Spleen (tissue), 11 donors: ENCODE data around the gene KYNU. TPM values are rescaled to one million over a fixed set of nuclear protein-coding genes. Genes with fewer than 3 reads are reported as not detected.
"Not testable (repeated sequence)": the region's sequence is repeated elsewhere in the genome, so short reads cannot be mapped to it uniquely, and the experiment has no call there.

Source experiments
- DNase-seq: peaks from one replicate; pipeline ENCODE4 v3.0.0-alpha.2; 2020
- H3K27ac ChIP-seq, 8 donors: fragments of 200-600 bp; sonication (generic) in 7 of 8; 1 replicate in 4 of 8; 2 replicates in 4 of 8; pipeline versions ENCODE4 v1.5.0 to v1.8.0; 2016 to 2021; ENCODE audit warnings: inconsistent platforms in 4 of 8, mild to moderate bottlenecking in 4 of 8, moderate library complexity in 1 of 8
- H3K27me3 ChIP-seq, 7 donors: fragments of 200-600 bp; sonication (generic) in 6 of 7; replicated peaks in 1 of 7; 1 replicate in 4 of 7; 2 replicates in 3 of 7; pipeline versions ENCODE4 v1.5.0 to v1.8.0; 2016 to 2021; ENCODE audit warnings: inconsistent platforms in 3 of 7, mild to moderate bottlenecking in 1 of 7
- H3K36me3 ChIP-seq, 6 donors: fragments of 200-600 bp; sonication (generic) in 5 of 6; 1 replicate in 4 of 6; 2 replicates in 2 of 6; pipeline versions ENCODE4 v1.5.0 to v1.8.0; 2016 to 2021; ENCODE audit warnings: inconsistent platforms in 2 of 6
- H3K4me1 ChIP-seq, 6 donors: fragments of 200-600 bp; sonication (generic) in 5 of 6; 1 replicate in 3 of 6; 2 replicates in 3 of 6; pipeline versions ENCODE4 v1.5.0 to v1.8.0; 2016 to 2021; ENCODE audit warnings: inconsistent platforms in 3 of 6
- H3K4me3 ChIP-seq, 8 donors: fragments of 200-600 bp; sonication (generic) in 7 of 8; 1 replicate in 4 of 8; 2 replicates in 4 of 8; pipeline versions ENCODE4 v1.5.0 to v1.8.0; 2016 to 2021; ENCODE audit warnings: inconsistent platforms in 4 of 8, mild to moderate bottlenecking in 4 of 8, moderate library complexity in 2 of 8
- H3K9me3 ChIP-seq, 8 donors: fragments of 200-600 bp; sonication (generic) in 7 of 8; 1 replicate in 4 of 8; 2 replicates in 4 of 8; pipeline versions ENCODE4 v1.5.0 to v1.8.0; 2016 to 2021; ENCODE audit warnings: inconsistent platforms in 4 of 8
- CTCF ChIP-seq, 11 experiments: fragments of 200-600 bp in 7 of 11; fragments of 450-650 bp in 4 of 11; sonication (generic) in 4 of 11; IDR thresholded peaks in 8 of 11; conservative IDR thresholded peaks in 3 of 11; 1 replicate in 7 of 11; 2 replicates in 4 of 11; pipeline versions ENCODE4 v1.4.0 to v1.8.0; 2016 to 2021; ENCODE audit warnings: antibody characterized with exemption in 11 of 11, inconsistent platforms in 4 of 11, mild to moderate bottlenecking in 1 of 11
- POLR2A ChIP-seq, 3 donors: fragments of 450-650 bp; IDR thresholded peaks; one replicate each; pipeline ENCODE4 v1.5.1; 2017; ENCODE audit warnings: antibody characterized with exemption in 3 of 3, mild to moderate bottlenecking in 1 of 3
- POLR2AphosphoS5 ChIP-seq, 3 donors: sonication (generic); formaldehyde crosslinking; IDR thresholded peaks; one replicate each; pipeline ENCODE4 v1.5.1; 2017; ENCODE audit warnings: antibody characterized with exemption in 3 of 3
- WGBS, 5 donors: extraction: QIAGEN DNeasy Blood & Tissue Kit in 3 of 5; methylation state at CpG; one replicate each; pipeline versions ENCODE4 v1.1.5 to v1.1.7; 2013 to 2018; 5-methylcytosine and 5-hydroxymethylcytosine counted together
- intact Hi-C: fragments of 100-400 bp; cut with DNase I; formaldehyde crosslinking; loops from one replicate; pipeline ENCODE4 v1.15.0; 2023; ENCODE audit warnings: low total_unique reads
- polyA plus RNA-seq, 3 donors: library from polyadenylated mRNA; stranded (reverse); fragments of 200-250 nt; gene quantifications; one replicate each; pipeline ENCODE4 v1.2.1, GENCODE V29; 2013
- total RNA-seq, 7 donors: library from RNA; depleted of rRNA in 3 of 7; stranded (reverse); fragments of >200 nt in 3 of 7; fragmentation: NEBNext Ultra II Directional in 4 of 7; extraction: Animal tissue kit (Norgen Biotek cat#: 25700) in 4 of 7; gene quantifications; one replicate each; pipeline versions ENCODE4 v1.1.0 to v1.2.1, GENCODE V29; 2016 to 2021
- donor health status: healthy with polysubstance abuse.
- donor health status: DM: no; HTN: no; CAD: no; lungs with moderate emphysema.
- donor health status: DM: no; HTN: no; CAD: no.
- donor health status: Bipolar disorder and iron deficiency.
- donor health status: healthy.
- donor health status: DM: no; HTN: no; CAD: no.
- donor health status: DM: yes; HTN: yes; CAD: no.

The KYNU gene
- total and polyA plus RNA-seq, 10 donors = 11.1 to 38.4 (median 20.8) TPM

DNA sequence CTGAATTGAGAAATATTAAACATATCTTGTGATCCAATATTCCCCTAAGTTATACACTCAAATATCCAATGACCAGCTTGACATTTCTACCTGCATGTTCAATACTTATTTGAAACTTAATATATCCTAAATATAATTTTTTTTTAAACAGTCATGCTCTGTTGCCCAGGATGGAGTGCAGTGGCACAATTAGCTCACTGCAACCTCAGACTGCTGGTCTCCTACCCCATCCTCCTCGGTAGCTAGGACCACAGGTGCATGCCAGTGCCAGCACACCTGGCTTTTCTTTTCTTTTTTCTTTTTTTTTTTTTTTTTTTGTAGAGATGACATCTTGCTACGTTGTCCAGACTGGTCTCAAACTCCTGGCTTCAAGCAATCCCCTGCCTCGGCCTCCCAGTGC, 4.2 kb downstream of the KYNU start:
- TF ChIP-seq CTCF (IDR thresholded peaks at IDR 0.05 in 8 of 11, conservative IDR thresholded peaks at IDR 0.05 in 3 of 11) = no peak
- no peak for TF ChIP-seq POLR2A (IDR thresholded peaks at IDR 0.05)
- no peak for TF ChIP-seq POLR2AphosphoS5 (IDR thresholded peaks at IDR 0.05)
- DNase-seq = no peak
- 79 to 92% (median 87%) methylated on average over 3 of the region's 3 CpGs for WGBS, 5 donors
- no peak overlapping the region for H3K4me3 ChIP-seq
- H3K27ac ChIP-seq = no peak overlapping the region
- peaks cover 0 to 18% (median 0%) of the 10 kb centered on the region in 6 donors for H3K36me3 ChIP-seq
- no peaks in the 10 kb centered on the region for H3K27me3 ChIP-seq
- H3K9me3 ChIP-seq = no peaks in the 10 kb centered on the region
- H3K4me1 ChIP-seq = peaks cover 0 to 35% (median 4%) of the 10 kb centered on the region in 6 donors
- intact Hi-C loops = no loop called here

DNA sequence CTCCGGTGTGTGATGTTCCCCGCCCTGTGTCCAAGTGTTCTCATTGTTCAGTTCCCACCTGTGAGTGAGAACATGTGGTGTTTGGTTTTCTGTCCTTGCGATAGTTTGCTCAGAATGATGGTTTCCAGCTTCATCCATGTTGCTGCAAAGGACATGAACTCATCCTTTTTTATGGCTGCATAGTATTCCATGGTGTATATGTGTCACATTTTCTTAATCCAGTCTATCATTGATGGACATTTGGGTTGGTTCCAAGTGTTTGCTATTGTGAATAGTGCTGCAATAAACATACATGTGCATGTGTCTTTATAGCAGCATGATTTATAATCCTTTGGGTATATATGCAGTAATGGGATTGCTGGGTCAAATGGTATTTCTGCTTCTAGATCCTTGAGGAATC, 5.0 kb downstream of the KYNU start:
- peaks cover 0 to 27% (median 0%) of the 10 kb centered on the region in 6 donors for H3K36me3 ChIP-seq
- H3K27ac ChIP-seq, DNase-seq, H3K9me3 ChIP-seq, intact Hi-C loops, H3K4me3 ChIP-seq, H3K27me3 ChIP-seq: not testable (repeated sequence)
- peaks cover 0 to 28% (median 0%) of the 10 kb centered on the region in 6 donors for H3K4me1 ChIP-seq
- whole genome bisulfite sequencing, 5 donors = 94 to 100% (median 99%) methylated on average over 3 of the region's 3 CpGs

- no peak overlapping the region for H3K27ac ChIP-seq
- peaks cover 0 to 27% (median 0%) of the 10 kb centered on the region in 6 donors for H3K4me1 ChIP-seq
- DNase-seq = no peak
- peaks cover 0 to 35% (median 0%) of the 10 kb centered on the region in 6 donors for H3K36me3 ChIP-seq
- no peak overlapping the region for H3K4me3 ChIP-seq
- H3K27me3 ChIP-seq = no peaks in the 10 kb centered on the region
- TF ChIP-seq POLR2A (IDR thresholded peaks at IDR 0.05) (no peak), CTCF (IDR thresholded peaks at IDR 0.05 in 8 of 11, conservative IDR thresholded peaks at IDR 0.05 in 3 of 11) (no peak), POLR2AphosphoS5 (IDR thresholded peaks at IDR 0.05) (no peak)
- intact Hi-C loops = no loop called here
- H3K9me3 ChIP-seq = no peaks in the 10 kb centered on the region
Measured at GRCh38 chr2:142883526-142883925, 6.1 kb downstream of the KYNU start.

GRCh38 chr2:142885543-142885942, 8.1 kb downstream of the KYNU start:
- Histone ChIP-seq H3K4me3 (no peak overlapping the region), H3K36me3 (peaks cover 0 to 44% (median 0%) of the 10 kb centered on the region in 6 donors), H3K27ac (no peak overlapping the region), H3K27me3 (no peaks in the 10 kb centered on the region), H3K4me1 (peaks cover 0 to 7% (median under 1%) of the 10 kb centered on the region in 6 donors), H3K9me3 (no peaks in the 10 kb centered on the region)
- no peak for TF ChIP-seq CTCF (IDR thresholded peaks at IDR 0.05 in 8 of 11, conservative IDR thresholded peaks at IDR 0.05 in 3 of 11)
- no peak for TF ChIP-seq POLR2A (IDR thresholded peaks at IDR 0.05)
- no peak for TF ChIP-seq POLR2AphosphoS5 (IDR thresholded peaks at IDR 0.05)
- DNase-seq = no peak
- intact Hi-C loops = no loop called here

DNA sequence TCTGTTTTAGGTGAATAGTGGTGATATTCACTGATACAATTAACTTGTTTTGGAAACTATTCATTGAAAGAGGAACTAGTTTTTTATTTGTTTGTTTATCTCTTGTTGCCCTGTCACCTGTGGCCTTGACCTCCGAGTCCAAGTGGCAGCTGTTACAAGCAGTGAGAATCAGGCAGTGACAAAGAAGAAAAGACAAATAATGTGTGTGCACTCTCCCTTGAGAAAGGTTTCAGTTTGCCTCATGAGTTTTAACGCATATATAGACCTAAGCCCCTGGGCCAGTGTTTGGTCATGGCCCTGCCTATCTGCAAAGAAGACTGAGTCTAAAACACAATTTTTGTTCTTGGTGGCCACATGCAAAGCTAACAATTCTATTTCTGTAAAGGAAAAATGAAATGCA, 15.3 kb downstream of the KYNU start:
- H3K36me3 ChIP-seq = peaks cover 0 to 22% (median 0%) of the 10 kb centered on the region in 6 donors
- H3K27ac ChIP-seq = no peak overlapping the region
- H3K4me3 ChIP-seq = no peak overlapping the region
- H3K4me1 ChIP-seq = peaks cover 0 to 4% (median 0%) of the 10 kb centered on the region in 6 donors
- WGBS, 5 donors = 62 to 82% (median 68%) methylated on average over 2 of the region's 2 CpGs
- intact Hi-C loops = no loop called here
- no peak for DNase-seq
- H3K9me3 ChIP-seq = no peaks in the 10 kb centered on the region
- no peak for TF ChIP-seq CTCF (IDR thresholded peaks at IDR 0.05 in 8 of 11, conservative IDR thresholded peaks at IDR 0.05 in 3 of 11)
- TF ChIP-seq POLR2A (IDR thresholded peaks at IDR 0.05) = no peak
- TF ChIP-seq POLR2AphosphoS5 (IDR thresholded peaks at IDR 0.05) = no peak
- H3K27me3 ChIP-seq = no peaks in the 10 kb centered on the region
